ENCODE measurements around the gene UBE2C.

DNA sequence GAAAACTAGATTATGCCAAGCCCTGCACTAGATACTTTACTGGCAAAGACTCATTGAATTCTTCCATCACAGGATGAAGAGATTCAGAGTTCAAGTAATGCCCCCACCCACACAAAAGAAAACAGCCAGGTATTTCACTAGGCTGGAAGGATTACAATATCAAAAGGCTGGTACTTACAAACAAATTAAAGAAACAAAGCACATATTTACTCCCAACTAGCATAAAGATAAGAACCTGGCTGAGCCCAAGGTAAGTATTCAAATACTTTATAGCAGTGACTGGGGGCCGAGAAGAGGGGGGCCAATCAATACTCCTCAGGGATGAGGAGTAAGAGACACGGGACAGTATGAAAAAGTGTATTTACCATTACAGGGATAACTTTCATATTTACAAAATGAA, 41.0 kb downstream of the UBE2C start:
- no peak for TF ChIP-seq JUN (CRISPR knock-in tag; IDR thresholded peaks at IDR 0.05)
- TF ChIP-seq, protein P1, sequence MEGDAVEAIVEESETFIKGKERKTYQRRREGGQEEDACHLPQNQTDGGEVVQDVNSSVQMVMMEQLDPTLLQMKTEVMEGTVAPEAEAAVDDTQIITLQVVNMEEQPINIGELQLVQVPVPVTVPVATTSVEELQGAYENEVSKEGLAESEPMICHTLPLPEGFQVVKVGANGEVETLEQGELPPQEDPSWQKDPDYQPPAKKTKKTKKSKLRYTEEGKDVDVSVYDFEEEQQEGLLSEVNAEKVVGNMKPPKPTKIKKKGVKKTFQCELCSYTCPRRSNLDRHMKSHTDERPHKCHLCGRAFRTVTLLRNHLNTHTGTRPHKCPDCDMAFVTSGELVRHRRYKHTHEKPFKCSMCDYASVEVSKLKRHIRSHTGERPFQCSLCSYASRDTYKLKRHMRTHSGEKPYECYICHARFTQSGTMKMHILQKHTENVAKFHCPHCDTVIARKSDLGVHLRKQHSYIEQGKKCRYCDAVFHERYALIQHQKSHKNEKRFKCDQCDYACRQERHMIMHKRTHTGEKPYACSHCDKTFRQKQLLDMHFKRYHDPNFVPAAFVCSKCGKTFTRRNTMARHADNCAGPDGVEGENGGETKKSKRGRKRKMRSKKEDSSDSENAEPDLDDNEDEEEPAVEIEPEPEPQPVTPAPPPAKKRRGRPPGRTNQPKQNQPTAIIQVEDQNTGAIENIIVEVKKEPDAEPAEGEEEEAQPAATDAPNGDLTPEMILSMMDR (IDR thresholded peaks at IDR 0.05) = no peak
- TF ChIP-seq ETV6 (CRISPR knock-in tag; IDR thresholded peaks at IDR 0.05) = no peak
- TF ChIP-seq OVOL2 (CRISPR knock-in tag; IDR thresholded peaks at IDR 0.05; ENCODE audit: borderline replicate concordance) = no peak
- no peak for TF ChIP-seq FOXP1 (CRISPR knock-in tag; IDR thresholded peaks at IDR 0.05; ENCODE audit: borderline replicate concordance)
- TF ChIP-seq, protein P2, sequence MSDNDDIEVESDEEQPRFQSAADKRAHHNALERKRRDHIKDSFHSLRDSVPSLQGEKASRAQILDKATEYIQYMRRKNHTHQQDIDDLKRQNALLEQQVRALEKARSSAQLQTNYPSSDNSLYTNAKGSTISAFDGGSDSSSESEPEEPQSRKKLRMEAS (CRISPR knock-in tag; IDR thresholded peaks at IDR 0.05) = no peak
- TF ChIP-seq, protein P3, sequence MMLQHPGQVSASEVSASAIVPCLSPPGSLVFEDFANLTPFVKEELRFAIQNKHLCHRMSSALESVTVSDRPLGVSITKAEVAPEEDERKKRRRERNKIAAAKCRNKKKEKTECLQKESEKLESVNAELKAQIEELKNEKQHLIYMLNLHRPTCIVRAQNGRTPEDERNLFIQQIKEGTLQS (CRISPR knock-in tag; conservative IDR thresholded peaks at IDR 0.05) = no peak
- no peak for TF ChIP-seq ZNF263 (CRISPR knock-in tag; IDR thresholded peaks at IDR 0.05; ENCODE audit: low read depth)
- no peak for TF ChIP-seq ZNF416 (CRISPR knock-in tag; IDR thresholded peaks at IDR 0.05)
- TF ChIP-seq, protein P4, sequence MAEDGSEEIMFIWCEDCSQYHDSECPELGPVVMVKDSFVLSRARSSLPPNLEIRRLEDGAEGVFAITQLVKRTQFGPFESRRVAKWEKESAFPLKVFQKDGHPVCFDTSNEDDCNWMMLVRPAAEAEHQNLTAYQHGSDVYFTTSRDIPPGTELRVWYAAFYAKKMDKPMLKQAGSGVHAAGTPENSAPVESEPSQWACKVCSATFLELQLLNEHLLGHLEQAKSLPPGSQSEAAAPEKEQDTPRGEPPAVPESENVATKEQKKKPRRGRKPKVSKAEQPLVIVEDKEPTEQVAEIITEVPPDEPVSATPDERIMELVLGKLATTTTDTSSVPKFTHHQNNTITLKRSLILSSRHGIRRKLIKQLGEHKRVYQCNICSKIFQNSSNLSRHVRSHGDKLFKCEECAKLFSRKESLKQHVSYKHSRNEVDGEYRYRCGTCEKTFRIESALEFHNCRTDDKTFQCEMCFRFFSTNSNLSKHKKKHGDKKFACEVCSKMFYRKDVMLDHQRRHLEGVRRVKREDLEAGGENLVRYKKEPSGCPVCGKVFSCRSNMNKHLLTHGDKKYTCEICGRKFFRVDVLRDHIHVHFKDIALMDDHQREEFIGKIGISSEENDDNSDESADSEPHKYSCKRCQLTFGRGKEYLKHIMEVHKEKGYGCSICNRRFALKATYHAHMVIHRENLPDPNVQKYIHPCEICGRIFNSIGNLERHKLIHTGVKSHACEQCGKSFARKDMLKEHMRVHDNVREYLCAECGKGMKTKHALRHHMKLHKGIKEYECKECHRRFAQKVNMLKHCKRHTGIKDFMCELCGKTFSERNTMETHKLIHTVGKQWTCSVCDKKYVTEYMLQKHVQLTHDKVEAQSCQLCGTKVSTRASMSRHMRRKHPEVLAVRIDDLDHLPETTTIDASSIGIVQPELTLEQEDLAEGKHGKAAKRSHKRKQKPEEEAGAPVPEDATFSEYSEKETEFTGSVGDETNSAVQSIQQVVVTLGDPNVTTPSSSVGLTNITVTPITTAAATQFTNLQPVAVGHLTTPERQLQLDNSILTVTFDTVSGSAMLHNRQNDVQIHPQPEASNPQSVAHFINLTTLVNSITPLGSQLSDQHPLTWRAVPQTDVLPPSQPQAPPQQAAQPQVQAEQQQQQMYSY (CRISPR knock-in tag; IDR thresholded peaks at IDR 0.05) = no peak
